Measurements from ENCODE around the gene ANKRD33B.

Gene ANKRD33B

DNA sequence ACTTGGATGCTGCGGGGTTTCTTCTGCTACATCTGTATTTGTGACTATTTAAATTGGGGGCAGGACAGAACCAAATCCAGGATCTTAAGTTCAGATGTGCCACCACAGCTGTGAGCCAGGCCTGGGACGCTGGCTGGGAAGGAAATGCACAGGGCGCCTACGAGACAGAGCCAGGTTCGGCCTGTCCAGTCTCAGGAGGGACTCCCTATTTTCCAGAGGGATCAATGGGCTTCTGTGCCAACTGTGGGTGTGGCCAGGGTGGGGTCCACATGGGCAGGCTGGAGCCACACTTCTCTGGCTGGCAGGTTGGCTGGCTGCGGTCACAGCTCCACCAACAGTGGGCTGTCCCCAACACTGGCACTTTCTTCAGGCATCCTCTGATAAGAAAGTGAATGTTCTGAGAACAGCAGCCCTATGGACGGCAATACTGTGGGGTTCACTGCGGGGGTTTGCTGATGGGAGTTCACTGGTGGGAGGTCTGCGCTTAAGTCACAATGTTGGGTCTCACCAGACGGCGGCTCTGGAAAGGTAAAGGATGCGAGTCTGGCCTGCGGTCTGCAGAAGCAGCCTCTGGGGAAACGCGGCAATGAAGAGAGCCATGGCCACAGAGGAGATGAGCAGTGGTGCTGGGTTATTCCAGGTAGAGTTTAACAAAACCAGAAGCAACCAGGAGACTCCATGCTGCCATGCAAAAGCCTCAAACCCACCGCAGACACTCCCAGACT, 119.1 kb downstream of the ANKRD33B start:
- DNase-seq, result no peak

DNA sequence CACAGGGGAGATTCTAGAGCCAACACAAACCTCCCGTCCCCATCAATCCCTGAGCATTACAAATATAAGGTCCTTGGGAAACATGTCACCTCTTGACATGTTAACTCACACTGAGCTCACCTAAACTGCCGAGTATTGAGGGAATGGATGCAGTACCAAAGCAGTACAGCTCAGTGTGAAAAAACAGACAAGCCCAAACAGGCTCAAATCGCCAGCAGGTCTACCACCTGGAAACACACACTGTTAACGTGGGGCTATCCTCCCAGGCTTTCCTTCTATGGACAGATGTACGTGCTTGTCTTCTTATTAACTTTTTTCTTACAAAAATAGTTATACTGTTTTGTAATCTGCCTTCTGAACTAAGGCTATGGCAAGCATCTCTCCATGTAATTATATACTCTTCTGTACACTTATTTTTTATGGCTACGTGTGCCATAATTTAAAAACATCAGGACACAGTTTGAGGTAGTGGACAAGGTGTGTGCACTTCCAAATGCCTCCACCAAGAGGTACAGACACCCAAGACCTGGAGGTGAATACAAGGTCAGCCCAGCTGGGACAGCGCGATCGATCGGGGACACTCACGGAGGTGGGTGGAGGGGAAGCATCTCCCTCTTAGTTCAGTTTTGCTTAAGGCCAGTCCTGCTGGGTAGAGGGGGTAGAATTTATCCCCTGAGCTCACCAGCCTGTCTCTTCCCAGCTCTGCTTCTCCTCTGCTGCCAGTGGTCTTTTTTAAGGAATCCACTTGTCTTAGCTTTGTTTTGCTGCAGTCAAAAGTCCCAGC, 120.6 kb downstream of the ANKRD33B start:
- DNase-seq, result no peak

DNA sequence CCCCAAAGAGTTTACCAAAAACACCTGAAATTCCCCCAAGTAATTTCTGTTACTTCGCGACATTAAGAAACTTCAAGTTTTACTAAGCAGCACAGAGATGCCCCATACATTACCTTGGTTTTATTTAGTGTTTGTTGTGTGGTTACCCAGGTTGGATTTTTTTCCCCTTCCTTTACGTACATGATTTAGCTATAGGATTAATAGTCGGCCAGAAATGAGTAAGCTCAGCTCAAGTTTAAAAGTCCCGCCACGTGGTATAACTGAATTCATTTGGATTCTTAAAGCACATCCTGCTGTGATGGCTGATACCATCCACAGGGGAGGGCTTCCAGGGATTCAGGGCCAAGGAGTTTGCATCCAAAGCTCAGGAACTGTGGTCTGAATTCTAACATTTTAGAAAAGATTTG, 121.2 kb downstream of the ANKRD33B start:
- no peak for DNase-seq

DNA sequence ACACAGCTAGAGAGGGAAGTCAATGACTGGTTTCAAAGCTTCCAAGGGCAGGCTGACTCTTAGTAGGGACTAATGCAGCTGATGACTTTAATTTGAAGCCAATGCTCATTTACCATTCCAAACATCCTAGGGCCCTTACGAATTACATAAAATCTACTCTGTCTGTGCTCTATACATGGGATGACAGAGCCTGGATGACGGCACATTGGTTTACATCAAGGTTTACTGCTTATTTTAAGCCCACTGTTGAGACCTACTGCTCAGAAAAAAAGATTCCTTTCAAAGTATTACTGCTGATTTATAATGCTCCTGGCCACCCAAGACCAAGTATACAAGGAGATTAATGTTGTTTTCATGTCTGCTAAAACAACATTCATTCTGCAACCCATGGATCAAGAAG, 123.0 kb downstream of the ANKRD33B start:
- DNase-seq, result no peak

DNA sequence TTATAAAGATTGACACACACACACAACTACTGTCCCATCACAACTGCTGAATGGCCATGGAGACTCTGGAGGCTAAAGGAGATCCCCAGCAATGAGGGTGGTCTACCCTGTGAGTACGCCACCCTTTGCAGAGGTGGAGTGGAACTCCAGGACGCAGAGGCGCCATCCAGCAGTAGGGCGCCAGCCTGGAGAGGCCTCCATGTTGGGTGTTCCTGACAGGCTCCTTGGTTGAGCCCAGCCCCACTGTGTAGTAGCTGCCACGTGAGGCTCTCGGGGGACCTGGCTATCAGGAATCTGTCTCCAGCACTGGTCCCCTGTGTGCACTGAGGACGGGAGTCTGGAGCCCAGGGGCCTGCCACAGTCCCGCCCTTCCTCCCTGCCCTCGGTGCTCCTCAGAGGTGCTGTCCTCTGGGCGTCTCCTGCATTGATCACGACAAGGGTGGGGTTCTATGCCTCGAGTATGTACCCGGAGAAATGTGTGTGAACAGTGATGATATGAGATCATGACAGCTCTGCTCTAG, 124.8 kb downstream of the ANKRD33B start:
- DNase-seq, result no peak

DNA sequence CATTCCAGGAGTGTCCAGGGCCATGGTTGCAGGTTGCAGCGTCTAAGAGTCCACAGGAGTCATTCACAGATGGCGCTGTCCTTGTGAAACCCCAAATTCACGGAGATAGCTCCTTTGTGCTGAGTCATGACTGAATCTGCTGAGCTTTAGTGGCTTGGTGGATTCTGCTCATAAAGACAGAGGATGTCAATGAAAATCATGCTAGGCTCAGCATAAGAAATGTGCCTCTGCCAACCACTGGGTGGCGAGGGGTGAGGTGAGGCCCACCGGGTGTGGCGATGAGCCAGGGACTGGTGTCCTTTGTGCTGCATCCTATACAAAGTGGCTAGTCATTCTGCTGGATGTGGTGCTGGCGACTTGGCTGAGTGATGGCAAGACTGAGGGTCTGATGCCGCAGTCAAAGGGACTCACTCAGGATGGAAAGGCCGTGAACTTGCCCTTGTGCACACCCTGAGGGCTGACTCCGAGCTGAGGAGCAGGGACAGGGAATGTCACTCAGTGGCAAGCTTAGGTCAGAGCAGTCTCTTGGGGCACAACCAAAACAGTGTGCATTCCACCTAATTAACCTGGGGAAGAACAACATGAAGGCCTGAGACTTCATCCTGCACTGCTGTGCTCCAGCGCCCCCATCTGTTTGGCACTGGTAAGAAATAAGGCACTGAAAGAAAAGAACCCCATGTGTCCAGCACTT, 125.7 kb downstream of the ANKRD33B start:
- DNase-seq, result no peak

DNA sequence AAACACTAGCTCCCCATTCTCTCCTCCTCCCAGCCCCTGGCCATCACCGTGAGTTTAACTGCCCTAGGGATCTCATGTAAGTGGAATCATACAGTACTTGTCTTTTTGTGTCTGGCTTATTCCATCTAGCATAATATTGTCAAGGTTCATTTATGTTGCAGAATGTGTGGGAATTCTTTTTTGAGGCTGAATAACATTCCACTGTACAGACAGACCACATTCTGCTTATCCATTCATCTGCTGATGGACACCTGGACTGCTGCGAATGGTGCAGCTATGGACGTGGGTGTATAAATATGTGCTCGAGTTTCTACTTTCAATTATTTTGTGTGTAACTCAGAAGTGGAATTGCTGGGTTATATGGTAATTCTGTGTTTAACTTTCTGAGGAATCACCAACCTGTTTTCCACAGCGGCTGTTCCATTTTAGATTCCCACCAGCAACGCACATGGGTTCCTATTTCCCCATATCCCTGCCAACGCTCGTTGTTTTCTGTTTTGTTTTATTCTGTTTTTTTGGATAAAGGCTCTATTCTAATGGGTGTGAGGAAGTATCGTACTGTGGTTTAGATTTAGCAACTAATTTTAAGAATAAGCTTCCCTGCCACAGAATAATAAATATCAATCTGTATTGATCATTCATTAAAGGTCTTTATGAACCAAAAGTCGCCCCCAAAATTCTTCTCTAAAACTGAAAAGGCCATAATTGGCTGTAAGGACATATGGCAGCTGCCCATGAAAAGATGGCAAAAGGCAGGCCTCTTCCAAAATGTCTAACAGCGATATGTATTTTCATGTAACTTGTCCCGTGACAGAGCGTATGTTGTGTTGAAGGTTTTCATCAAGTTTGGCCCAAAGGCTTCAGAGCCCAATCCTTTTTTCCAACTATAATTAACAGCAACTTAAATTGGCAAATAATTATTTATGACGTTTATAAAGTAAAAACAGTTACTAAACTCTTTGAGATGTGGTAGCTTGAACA, 126.9 kb downstream of the ANKRD33B start:
- DNase-seq, result no peak

DNA sequence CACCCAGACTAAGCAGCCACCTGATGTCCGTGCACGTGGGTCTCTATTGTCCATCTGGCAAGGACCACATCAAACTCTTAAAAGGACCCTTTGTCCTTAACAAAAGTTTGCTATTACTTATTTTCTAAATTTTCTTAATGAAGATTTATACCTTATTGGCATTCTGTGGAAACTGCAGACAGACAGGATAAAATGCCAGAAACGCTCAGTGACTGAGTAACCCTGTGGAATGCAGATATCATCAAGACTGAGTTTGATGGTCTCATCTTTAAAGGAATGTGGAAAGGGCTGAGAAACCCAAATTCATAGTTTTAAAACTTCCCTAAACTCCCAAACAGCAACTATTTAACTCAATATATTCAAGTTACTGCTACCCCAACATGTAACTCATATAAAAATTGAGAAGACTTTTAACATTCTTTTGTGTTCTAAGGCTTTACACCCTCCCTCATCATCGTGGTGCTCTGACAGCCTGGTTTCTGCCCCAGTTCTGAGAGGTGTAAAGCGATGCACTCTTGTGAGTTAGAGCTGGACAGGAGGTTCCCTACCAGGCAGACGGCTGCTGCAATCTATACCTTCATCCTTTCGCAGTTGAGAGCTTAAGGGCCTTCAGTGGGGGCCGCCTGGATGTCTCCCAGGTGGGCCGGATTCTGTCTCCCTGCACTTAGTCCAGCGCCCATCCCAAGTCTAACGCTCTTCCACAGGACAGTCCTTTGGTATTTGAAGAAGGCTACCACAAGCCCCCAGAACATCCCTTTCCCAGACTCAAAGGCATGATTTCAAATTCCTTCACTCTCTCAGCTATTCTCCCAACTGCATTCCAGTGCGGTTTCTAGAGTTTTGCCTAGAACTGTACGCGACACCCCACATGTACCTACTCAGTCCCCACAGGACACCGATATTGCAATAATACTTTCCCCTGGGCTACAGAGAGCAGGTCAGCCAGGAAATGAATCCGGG, 128.2 kb downstream of the ANKRD33B start:
- DNase-seq, result no peak

DNA sequence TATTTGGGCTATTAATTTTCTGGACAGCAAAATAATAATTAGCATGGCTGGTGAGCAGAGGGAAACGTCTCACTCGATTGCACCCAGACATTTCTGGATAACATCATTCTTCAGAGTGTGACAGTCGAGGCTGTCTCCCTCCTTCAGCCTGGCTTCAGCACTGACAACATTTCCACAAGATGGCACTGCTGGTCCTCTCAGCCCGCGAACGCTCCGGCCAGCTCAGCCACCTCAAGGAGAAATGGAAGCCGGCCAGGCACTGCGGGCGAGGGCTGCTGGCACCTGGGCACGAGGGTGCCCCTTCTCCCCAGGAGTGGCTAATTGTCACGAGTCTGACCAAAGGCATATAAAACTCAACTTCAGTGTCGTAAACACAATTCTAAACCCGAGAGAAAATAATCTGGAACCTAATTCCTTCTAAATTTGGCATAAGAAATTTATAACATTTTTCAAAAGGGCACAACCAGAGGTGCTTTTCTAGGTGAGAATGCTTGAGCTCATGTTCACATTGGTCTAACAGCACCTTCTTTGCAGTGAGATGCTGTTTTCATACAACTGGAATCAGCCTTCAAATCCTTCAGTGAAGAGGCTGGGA, 131.3 kb downstream of the ANKRD33B start:
- peak; percentile 21 for DNase-seq

DNA sequence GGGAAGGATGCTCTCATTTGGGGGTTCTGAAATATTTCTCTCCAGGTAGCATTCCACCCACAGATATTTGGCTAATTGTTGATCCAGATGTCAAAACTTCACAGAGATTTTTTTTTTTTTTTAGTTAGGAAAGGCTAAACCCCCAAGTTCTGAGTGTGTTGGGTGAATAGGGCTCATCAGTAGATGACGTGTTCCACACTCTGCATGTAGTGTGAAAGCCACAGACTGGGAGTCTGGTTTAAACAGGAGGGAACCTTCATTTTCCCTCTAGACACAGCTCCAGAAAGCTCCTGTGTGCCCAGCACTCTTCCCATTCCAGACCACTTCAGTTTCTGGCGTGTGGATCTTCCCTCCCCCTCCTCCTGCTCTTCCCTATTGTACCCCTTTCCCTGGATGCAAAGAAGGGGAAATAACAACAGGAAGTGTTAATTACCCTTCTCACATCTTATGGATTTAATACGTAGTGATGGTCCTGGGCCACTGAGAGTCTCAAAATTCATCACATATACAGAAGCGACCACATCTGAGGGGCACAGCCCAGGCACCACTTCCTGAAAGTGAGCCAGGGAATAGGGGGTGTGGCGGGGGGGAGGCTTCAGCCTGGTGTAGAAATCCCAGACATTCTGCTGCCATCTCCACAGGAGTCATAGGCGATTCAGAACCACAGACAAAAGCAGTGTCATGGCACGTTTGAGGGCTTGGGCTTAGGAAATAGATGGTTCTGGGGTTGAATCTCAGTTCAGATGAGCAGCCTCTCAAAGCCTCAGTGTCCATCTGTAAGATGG, 132.1 kb downstream of the ANKRD33B start:
- DNase-seq, result no peak

DNA sequence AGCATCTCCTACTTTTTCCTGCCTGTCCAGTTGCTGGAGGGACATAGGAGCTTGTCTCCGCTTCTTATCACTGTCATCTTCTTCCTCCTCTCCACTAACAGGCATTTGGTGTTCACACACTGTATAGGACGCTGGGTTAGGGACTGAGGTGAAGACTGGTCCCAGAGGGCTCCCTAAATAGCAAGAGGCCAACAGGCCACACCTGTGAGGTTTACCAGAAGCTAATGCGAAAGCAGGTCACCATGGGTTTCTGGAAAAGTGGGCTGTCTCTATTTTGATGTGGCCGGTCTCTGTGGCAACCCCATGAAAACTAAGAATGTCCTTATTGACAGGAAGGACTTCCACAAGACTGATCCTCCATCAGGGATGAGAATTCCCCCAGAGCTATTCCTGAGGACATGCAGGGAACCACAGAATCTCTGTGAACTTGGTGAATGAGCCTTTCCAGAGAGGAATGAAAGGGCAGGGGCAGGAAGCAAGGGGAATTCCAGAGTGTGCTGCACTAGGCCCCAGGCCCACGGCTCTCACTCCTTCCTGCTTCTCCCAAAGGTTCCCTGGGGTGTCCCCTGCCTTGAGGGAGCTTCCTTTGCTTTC, 135.5 kb downstream of the ANKRD33B start:
- no peak for DNase-seq

DNA sequence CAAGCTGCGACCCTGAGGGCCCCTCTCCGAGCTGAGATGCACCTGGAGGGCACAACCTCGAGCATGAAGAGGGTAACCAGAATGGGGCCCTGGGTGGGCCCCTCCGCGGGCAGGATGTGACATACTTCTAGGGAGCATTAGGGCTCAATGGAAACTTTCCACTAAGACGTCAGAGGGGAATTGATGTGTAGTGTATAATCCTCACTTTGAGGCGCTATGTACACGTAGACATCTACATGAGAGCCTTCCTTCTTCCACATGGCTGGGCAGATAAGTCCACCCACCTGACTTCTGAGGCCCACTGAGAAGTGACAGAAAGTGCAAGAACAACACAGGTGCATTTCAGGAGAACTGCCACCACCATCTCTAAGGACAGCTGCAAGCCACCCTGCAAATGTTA, 136.1 kb downstream of the ANKRD33B start:
- DNase-seq, result no peak

DNA sequence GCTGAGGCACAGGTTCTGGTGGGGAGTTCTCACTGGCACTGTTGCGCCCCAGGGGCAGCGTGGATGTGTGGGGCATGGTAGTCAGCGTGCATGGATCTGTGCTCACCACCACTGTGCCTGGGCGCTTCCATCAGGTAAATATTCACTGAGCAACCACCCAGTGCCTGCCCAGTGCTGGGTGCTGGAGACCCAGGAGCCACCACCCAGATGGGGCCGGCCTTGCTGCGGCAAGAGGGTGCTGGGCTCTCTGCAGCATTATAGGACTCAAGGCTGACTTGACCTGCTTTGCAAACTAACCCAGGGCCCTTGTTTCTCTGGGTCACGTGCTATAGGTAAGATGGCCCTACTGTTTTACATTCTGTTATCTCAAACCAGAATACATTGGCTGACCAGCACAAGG, 136.6 kb downstream of the ANKRD33B start:
- no peak for DNase-seq

DNA sequence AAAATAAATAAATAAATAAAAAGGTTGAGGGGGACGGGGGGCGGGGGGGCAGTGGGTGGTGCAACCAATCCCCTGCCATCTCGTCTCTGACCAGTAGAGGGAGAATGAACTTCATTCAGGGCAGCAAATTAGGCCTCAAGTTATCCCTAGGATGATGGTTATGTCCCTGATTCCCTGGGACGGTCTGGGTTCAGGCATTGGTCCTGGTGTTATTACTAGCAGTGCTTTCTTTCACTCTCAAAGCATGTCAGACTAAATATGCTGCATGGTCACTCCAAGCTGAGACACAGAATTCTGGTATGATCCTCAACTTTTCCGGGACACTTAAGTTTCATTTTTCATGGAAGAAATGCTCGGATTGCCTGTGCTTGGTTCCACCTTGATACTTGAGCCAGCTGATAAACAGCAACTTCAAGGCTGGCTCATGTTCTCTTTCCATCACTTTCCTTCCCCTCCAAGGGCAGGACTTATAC, 137.7 kb downstream of the ANKRD33B start:
- DNase-seq, result no peak

DNA sequence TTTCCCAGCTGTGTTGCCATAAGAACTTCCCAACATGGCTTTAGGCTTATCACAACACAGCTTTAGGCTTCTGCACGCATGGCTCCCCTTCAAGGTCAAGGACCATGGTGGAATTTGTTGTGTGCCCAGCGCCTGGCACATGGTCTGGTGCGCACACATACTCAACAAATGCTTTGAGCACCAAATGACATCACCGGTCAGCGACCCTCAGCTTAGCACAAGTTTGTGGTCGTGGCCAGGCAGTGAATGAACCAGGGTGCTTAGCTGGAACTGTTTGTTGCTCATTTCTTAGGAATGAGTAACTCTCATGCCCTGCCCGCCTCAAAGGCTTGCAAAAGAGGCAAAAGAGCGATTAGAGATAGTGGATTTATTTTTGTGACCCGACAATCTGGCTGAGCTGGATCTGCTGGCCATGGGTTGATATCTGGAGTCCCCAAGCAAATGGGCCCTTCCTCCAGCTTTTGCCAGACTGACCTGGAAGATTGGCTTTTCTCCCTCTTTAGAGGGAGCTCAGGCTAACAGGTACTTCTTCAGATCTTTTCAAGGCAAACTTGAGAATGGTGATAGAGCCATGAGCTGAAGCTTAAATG, 138.3 kb downstream of the ANKRD33B start:
- DNase-seq, result no peak

DNA sequence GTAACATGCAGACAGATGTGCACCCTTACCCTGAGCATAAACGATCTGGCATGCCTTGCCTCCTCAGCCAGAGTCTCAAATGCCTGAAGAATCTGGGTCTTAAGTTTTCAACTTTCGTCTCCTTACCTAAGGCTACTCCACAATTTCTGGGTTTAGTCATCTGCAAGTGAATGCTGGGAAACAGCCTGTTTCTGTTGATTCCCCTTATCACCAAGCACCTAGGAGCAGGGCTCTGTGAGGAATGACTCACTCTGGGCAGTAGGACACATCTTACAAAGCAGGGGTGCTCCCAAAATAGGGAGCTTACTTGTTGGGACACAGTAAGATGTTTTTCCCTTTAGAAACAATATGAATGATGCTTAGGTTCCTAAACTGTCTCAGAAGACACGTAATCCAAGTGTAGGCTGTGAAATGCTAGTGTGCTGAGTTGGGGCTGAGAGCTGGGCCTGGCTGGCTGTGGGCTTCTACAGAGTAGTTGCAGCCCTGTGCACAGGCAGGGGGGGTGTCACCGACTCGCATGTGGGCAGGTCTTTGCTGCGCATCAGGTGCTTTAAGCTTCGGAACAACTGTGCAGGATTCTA, 139.1 kb downstream of the ANKRD33B start:
- no peak for DNase-seq

DNA sequence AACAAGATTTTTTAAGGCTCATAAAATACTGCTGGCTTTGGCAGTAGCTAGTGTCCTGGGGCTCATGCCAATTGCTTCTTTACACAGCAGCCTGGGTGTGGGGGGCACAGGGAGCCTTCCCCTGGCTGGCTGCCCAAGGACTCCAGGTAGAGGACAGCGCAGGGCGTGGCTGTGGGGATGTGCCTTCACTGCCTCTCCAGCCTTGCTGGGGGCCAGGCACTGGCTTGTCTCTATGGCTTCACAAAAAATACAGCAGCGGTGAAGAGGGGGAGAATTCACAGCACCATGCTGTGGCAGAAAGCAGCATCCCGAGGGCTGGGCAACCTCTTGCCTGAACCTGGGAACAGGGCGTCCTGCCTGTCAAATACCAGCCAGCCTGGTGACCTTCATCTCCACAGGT, 139.8 kb downstream of the ANKRD33B start:
- no peak for DNase-seq

DNA sequence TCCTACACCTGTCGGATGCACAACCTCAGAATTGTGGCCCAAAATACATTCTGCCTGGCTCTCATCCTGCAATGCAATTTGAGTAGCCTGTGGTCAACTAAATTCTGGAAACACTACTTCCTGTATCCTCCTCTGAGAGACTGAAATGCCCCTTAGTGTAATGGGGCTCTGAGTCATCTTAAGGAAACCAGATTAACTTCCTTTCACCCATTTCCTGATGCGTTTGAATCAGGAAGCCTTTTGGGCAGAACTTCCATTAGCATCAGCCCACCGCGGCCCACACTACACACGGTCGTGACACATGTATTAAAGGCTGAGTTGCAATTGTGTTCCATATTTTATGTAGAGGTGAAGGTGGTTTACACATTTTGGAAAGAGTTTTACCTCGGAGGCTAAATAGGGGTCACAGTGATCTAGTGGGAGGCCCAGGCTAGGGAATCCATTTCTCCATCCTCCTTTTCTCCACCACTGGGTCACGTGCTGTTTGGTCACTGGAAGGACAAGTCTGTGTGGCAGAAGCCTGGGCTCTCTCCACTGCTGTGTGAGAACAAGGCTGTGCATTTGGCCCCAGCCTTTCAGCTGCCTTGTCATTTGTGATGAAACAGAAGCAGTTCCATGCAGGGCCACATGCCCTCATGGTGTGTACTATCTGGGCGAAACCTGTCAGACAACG, 141.2 kb downstream of the ANKRD33B start:
- DNase-seq, result no peak
